DND-41 (cell line): ENCODE data around the gene TSPAN14.

Source experiments
- ATAC-seq: fragments of 200-7000 bp; cut with Tn5 transposase; 3 replicates; pipeline ENCODE4 v1.9.1; 2021; ENCODE audit warnings: low read depth; ENCODE audit not compliant: insufficient read depth
- DNase-seq: peaks from one replicate; pipeline ENCODE4 v3.0.0-alpha.2; 2020
- H2AFZ ChIP-seq: 2 replicates; pipeline ENCODE4 v1.6.0; 2012; ENCODE audit warnings: low read depth, low read length
- H3K27ac ChIP-seq: 2 replicates; pipeline ENCODE4 v1.5.1; 2012; ENCODE audit warnings: low read length, inconsistent platforms
- H3K27me3 ChIP-seq: fragments of 200-600 bp; sonication (generic); 2 replicates; pipeline ENCODE4 v1.6.0; 2012; ENCODE audit warnings: low read length, mild to moderate bottlenecking, inconsistent platforms; ENCODE audit not compliant: insufficient read depth, poor library complexity
- H3K36me3 ChIP-seq: 2 replicates; pipeline ENCODE4 v1.5.1; 2012; ENCODE audit warnings: low read length, inconsistent platforms; ENCODE audit not compliant: insufficient read depth
- H3K4me1 ChIP-seq: 2 replicates; pipeline ENCODE4 v1.5.1; 2012; ENCODE audit warnings: mild to moderate bottlenecking, low read length; ENCODE audit not compliant: insufficient read depth
- H3K4me2 ChIP-seq: 2 replicates; pipeline ENCODE4 v1.6.0; 2012; ENCODE audit warnings: mild to moderate bottlenecking, moderate library complexity, low read length, inconsistent platforms; ENCODE audit not compliant: insufficient read depth
- H3K4me3 ChIP-seq, 2 experiments: fragments of 200-600 bp in 1 of 2; shearing (Covaris generic) in 1 of 2; 2 replicates each; pipeline ENCODE4 v1.5.1; 2012 to 2016; ENCODE audit warnings: inconsistent platforms in 2 of 2, low read length in 2 of 2, mild to moderate bottlenecking in 2 of 2, low read depth in 1 of 2, moderate library complexity in 1 of 2
- H3K79me2 ChIP-seq: 2 replicates; pipeline ENCODE4 v1.6.0; 2012; ENCODE audit warnings: low read length, inconsistent platforms; ENCODE audit not compliant: insufficient read depth
- H3K9ac ChIP-seq: 2 replicates; pipeline ENCODE4 v1.6.0; 2012; ENCODE audit warnings: low read depth, mild to moderate bottlenecking, inconsistent platforms, low read length, moderate library complexity
- H3K9me3 ChIP-seq: 2 replicates; pipeline ENCODE4 v1.5.1; 2012; ENCODE audit warnings: low read length, moderate library complexity, mild to moderate bottlenecking, inconsistent platforms; ENCODE audit not compliant: insufficient read depth, severe bottlenecking
- H4K20me1 ChIP-seq: 2 replicates; pipeline ENCODE4 v1.6.0; 2012; ENCODE audit warnings: low read length; ENCODE audit not compliant: insufficient read depth
- EZH2 ChIP-seq: IDR thresholded peaks from 3 replicates; pipeline ENCODE4 v1.6.1; 2012; ENCODE audit warnings: borderline replicate concordance, low read depth, mild to moderate bottlenecking, moderate library complexity, low read length, inconsistent platforms; ENCODE audit not compliant: severe bottlenecking
- TF ChIP-seq, protein P1 (sequence below): IDR thresholded peaks from 2 replicates; pipeline ENCODE4 v1.5.1; 2012; ENCODE audit warnings: borderline replicate concordance, low read length, moderate library complexity, mild to moderate bottlenecking; ENCODE audit not compliant: poor library complexity, severe bottlenecking; ENCODE audit errors: extremely low read depth

The TSPAN14 gene

DNA sequence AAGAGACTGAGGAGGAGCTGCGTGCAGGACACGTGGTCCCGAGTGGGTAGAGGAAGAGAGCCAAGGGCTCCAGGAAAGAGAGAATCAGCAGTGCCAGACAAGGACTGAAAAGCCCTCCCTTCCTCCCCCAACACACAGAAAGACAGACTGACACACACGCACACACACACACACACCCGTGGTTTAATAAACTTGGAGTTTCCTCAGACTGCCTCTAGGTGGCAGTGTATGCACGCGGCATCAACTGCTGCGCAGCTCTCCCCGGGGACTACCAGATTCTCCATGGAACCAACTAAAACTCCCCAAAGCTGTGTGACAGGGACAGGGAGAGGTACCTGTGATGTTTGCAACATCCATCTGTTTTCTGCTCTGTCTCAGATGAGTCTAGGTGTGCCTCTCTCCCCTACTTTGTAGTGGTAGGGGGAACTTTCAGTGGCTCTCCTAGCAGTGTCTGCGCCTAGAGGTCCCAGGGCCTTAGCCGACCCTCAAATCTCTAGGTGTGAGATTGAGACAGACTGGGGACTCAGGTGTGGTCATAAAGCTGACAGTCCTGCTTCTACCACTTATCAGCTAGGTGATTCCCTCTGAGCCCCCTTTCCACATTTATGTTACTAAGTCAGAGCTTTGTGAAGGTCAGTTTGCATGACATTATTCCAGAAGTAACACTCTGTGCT, 9.3 kb upstream of the TSPAN14 start:
- ATAC-seq, result peak; percentile 85
- H3K9me3 ChIP-seq, result no peaks in the 10 kb centered on the region
- no peaks in the 10 kb centered on the region for H3K36me3 ChIP-seq
- no peak overlapping the region for H2AFZ ChIP-seq
- peaks cover 3% of the 10 kb centered on the region; the same call in 1 of the 2 replicates for H3K4me1 ChIP-seq
- H4K20me1 ChIP-seq, result no peaks in the 10 kb centered on the region
- H3K27ac ChIP-seq, result no peak overlapping the region
- H3K4me3 ChIP-seq, result no peak overlapping the region
- DNase-seq, result peak; percentile 50
- TF ChIP-seq, protein P1, sequence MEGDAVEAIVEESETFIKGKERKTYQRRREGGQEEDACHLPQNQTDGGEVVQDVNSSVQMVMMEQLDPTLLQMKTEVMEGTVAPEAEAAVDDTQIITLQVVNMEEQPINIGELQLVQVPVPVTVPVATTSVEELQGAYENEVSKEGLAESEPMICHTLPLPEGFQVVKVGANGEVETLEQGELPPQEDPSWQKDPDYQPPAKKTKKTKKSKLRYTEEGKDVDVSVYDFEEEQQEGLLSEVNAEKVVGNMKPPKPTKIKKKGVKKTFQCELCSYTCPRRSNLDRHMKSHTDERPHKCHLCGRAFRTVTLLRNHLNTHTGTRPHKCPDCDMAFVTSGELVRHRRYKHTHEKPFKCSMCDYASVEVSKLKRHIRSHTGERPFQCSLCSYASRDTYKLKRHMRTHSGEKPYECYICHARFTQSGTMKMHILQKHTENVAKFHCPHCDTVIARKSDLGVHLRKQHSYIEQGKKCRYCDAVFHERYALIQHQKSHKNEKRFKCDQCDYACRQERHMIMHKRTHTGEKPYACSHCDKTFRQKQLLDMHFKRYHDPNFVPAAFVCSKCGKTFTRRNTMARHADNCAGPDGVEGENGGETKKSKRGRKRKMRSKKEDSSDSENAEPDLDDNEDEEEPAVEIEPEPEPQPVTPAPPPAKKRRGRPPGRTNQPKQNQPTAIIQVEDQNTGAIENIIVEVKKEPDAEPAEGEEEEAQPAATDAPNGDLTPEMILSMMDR, result peak; percentile 73
- no peak for TF ChIP-seq EZH2
- H3K9ac ChIP-seq, result no peak overlapping the region
- H3K27me3 ChIP-seq, result peaks cover 5% of the 10 kb centered on the region
- no peak overlapping the region for H3K4me2 ChIP-seq
- H3K79me2 ChIP-seq, result no peaks in the 10 kb centered on the region

GRCh38 chr10:80447436-80448190, 6.5 kb upstream of the TSPAN14 start:
- H2AFZ ChIP-seq, result no peak overlapping the region
- no peak for DNase-seq
- TF ChIP-seq, protein P1, result no peak
- TF ChIP-seq EZH2, result no peak
- H3K9me3 ChIP-seq, result no peaks in the 10 kb centered on the region
- H3K4me3 ChIP-seq, result no peak overlapping the region
- H3K79me2 ChIP-seq, result no peaks in the 10 kb centered on the region
- H3K36me3 ChIP-seq, result no peaks in the 10 kb centered on the region
- H3K9ac ChIP-seq, result no peak overlapping the region
- peaks cover 3% of the 10 kb centered on the region; the same call in 1 of the 2 replicates for H3K4me1 ChIP-seq
- ATAC-seq, result no peak
- H4K20me1 ChIP-seq, result no peaks in the 10 kb centered on the region
- H3K4me2 ChIP-seq, result no peak overlapping the region
- H3K27ac ChIP-seq, result no peak overlapping the region
- peaks cover 8% of the 10 kb centered on the region for H3K27me3 ChIP-seq

GRCh38 chr10:80448209-80448942, 5.7 kb upstream of the TSPAN14 start:
- no peak overlapping the region for H3K4me2 ChIP-seq
- TF ChIP-seq EZH2, result no peak
- TF ChIP-seq, protein P1, result no peak
- peaks cover 8% of the 10 kb centered on the region for H3K27me3 ChIP-seq
- ATAC-seq (no peak), DNase-seq (no peak)
- peaks cover 5% of the 10 kb centered on the region; the same call in 1 of the 2 replicates for H3K4me1 ChIP-seq
- no peak overlapping the region for H3K9ac ChIP-seq
- no peaks in the 10 kb centered on the region for H3K9me3 ChIP-seq
- H3K27ac ChIP-seq, result no peak overlapping the region
- H2AFZ ChIP-seq, result no peak overlapping the region
- no peaks in the 10 kb centered on the region for H3K79me2 ChIP-seq
- no peak overlapping the region for H3K4me3 ChIP-seq
- no peaks in the 10 kb centered on the region for H4K20me1 ChIP-seq
- H3K36me3 ChIP-seq, result no peaks in the 10 kb centered on the region
